Activated CD4-positive, alpha-beta T cell treated with anti-CD3 and anti-CD28 coated beads, Interleukin-2, amount 50 U/mL, for 48 hours (primary cell): Measurements from ENCODE around the gene ACP3.
"Not testable (repeated sequence)": the region's sequence is repeated elsewhere in the genome, so short reads cannot be mapped to it uniquely, and the experiment has no call there.

Experiments used
- DNase-seq, 2 experiments: peaks; one replicate each; pipeline ENCODE4 v3.0.0-alpha.2; 2020

The ACP3 gene

DNA sequence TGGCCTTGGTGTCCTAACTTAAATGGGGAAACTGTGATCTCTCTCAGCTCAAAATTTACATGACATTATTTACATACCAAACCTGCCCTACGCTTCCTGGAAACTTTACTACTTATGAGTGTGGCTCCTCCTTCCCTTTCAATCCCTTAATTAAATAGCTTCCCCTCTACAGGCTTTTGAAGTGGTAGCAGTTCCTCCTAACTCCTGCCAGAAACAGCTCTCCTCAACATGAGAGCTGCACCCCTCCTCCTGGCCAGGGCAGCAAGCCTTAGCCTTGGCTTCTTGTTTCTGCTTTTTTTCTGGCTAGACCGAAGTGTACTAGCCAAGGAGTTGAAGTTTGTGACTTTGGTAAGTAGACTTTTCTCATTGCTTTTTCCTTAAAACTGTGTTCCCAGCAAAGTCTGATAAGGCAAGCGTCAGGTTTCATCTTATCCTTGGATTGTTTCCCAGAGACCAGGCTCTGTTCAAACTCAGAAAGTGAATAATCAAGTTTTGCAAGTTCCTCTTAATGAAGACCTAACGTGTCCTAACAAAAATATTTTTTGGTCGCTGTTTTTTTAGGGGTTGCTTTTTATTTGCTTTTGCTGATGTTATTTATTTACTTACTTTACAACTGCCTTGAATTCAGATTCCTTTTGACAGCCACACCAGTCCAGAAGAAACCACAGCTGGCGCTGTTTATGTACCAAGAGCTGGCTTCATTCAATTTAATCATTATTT, at the start of gene ACP3:
Gene ACP3, plus strand, starts transcription at position 179 of the 720 bp plus-strand sequence. Its CDS starts 50 bp downstream, at position 229.
- no peak for DNase-seq

- no peak for DNase-seq
Measured at GRCh38 chr3:132268956-132269355, 48.3 kb upstream of the ACP3 start.

GRCh38 chr3:132273036-132273435, 44.2 kb upstream of the ACP3 start:
- DNase-seq, result no peak

GRCh38 chr3:132276228-132276906, 40.8 kb upstream of the ACP3 start:
- DNase-seq, result no peak

DNA sequence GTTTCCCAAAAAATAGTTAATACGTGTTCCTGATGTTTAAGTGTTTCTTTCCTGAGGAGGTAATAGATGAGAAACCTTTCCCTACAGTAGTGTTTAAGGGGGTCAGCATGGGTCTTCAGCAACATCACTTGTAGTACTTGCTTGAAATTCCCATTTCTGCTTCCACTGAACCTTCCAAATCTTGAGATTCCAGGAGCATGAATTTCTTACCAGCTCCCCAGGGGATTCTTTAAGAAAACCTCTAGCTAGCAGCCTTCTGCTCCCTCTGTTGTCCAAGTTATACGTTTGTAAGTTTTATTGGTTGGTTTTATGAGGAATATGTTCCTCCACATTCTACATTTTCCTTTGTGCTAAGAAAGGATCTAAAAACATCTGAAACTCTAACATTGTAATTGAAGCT, 38.2 kb upstream of the ACP3 start:
- DNase-seq, result no peak

- DNase-seq, result no peak
Measured at GRCh38 chr3:132283440-132283839, 33.8 kb upstream of the ACP3 start.

GRCh38 chr3:132283916-132284405, 33.2 kb upstream of the ACP3 start:
- no peak for DNase-seq

- DNase-seq, result no peak
Measured at GRCh38 chr3:132284781-132285619, 32.2 kb upstream of the ACP3 start.

DNA sequence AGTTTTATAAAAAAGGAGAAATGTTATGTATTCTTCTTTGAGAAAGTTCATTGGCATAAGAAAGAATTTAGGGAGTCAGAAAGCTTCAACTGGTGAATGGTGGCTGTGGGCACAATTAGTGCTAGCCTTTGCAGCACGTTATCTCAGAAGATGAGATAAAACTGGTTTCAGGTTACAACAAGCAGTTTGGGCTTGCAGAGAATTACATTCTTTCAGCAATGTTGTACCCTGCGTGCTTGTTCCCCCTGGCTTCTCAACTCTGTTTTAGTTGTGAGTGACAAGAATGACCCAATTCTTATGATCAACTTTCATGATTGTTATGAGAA, 31.6 kb upstream of the ACP3 start:
- DNase-seq, result no peak

DNA sequence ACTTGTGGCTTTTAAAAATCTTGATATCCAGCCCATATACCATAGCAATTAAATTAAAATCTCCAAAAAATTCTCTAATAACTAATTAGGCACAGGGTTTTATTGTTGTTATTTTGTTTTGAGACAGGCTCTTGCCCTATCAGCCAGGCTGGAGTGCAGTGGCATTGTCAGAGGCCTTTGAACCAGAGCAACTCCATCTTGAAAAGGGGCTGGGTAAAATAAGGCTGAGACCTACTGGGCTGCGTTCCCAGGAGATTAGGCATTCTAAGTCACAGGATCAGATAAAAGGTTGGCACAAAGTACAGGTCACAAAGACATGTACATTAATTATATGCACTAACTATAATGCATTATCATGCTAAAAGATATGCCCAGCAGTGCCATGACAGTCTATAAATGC, 31.2 kb upstream of the ACP3 start:
- DNase-seq, result no peak

DNA sequence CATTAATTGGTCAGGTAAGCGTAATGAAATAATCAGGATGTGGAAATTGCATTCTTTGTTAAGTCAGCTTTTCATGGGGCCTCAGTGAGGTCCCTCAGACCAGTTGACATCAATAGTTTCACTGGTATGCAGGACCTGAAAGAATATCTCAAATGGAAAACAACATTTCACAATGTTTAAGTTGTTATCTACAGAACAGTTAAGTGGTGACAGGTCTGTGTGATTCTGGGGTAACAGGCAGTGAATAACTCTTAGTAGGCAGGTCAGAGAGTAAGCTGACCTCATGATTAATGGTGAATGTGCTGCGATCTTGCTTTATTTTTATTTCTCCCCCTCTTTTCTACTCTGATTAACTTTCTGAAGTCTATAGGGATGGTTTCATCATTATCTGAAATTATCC, 28.9 kb upstream of the ACP3 start:
- DNase-seq, result no peak

- no peak for DNase-seq
Measured at GRCh38 chr3:132289316-132289715, 27.9 kb upstream of the ACP3 start.

GRCh38 chr3:132290833-132291232, 26.4 kb upstream of the ACP3 start:
- no peak for DNase-seq

DNA sequence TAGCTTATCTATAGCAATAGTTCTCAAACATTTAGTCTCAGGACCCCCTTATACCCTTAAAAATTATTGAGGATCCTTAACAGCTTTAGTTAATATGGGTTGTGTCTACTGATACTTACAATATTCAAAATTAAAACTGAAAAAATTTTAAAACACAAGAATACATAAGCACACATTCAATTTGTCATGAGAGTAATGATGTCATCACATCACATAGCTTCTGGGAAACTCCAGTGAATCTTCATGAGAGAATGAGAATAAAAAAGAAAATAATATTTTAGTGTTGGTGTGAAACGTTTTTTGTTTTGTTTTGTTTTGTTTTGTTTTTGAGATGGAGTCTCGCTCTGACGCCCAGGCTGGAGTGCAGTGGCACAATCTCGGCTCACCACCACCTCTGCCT, 25.2 kb upstream of the ACP3 start:
- DNase-seq, result no peak

DNA sequence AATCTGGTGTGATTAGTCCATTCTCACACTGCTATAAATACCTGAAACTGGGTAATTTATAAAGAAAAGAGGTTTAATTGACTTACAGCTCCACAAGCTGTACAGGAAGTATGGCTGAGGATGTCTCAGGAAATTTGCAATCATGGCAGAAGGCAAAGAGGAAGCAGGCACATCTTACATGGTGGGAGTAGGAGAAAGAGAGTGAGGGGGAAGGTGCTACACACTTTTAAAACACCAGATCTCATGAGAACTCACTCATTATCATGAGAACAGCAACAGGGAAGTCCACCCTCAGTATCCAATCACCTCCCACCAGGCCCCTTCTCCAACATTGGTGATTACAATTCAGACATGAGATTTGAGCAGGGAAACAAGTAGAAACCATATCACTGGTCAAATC, 24.0 kb upstream of the ACP3 start:
- DNase-seq, result no peak

GRCh38 chr3:132294906-132295305, 22.3 kb upstream of the ACP3 start:
- no peak for DNase-seq

- DNase-seq, result not testable (repeated sequence)
Measured at GRCh38 chr3:132303336-132304201, 13.6 kb upstream of the ACP3 start.

- not testable (repeated sequence) for DNase-seq
Measured at GRCh38 chr3:132304351-132304750, 12.9 kb upstream of the ACP3 start.

- DNase-seq, result not testable (repeated sequence)
Measured at GRCh38 chr3:132310057-132310456, 7.2 kb upstream of the ACP3 start.

DNA sequence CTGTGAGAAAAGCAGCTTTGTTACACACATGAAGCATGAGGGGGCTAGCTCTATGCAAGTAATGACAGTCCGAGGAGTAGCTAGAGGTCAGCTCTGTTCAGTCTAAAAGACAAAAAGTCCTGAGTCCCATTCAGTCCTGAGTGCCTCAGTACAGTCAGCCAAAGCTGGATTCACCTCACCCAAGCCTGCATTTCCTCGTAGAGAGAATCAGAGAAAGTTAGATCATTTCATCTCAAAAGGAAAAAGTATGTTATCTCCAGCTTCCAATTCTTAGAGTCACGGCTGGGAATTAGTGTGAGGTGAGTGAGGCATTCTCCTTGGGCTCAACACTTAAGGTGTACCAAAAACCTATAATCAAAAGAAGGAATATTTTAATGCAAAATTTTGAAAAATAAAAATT, 5.9 kb upstream of the ACP3 start:
- DNase-seq, result no peak

DNA sequence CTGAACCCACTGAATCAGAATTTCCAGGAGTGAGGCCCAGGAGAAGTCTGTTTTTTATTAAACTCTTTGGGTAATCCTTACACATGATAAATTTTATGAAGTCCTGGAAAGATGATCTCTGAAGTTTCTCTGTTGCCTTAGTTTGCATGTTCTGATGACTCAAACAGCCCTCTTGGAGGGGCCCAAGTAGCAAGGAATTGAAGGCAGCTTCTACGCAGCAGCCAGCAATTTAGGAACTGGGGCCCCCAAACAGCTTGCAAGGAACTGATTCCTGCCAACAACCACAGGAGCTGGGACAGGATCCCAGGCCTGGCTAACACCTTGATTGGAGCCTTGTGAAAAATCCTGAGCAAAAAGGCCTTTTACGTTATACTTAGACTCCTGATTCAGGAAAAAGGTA, 5.4 kb upstream of the ACP3 start:
- DNase-seq, result no peak

GRCh38 chr3:132315851-132316250, 1.4 kb upstream of the ACP3 start:
- no peak for DNase-seq

- no peak for DNase-seq
Measured at GRCh38 chr3:132318451-132318850, 1.2 kb downstream of the ACP3 start.
